ENCODE results near the gene PSMD1.

- no peak for TF ChIP-seq CTCF (IDR thresholded peaks at IDR 0.05)
- no peak for TF ChIP-seq EZH2 (IDR thresholded peaks at IDR 0.05)
- no peak for TF ChIP-seq EZH2phosphoT487 (IDR thresholded peaks at IDR 0.05)
These were observed 6.7 kb downstream of the PSMD1 start for GRCh38 chr2:231063347-231063746.

All from neural progenitor cell (in vitro differentiated cells).